Testis (tissue), 2 donors: ENCODE results near the gene SLC7A9.

Experiments used
- POLR2A ChIP-seq: fragments of 450-650 bp; IDR thresholded peaks from one replicate; pipeline ENCODE4 v1.6.1; 2017; ENCODE audit warnings: antibody characterized with exemption, mild to moderate bottlenecking, moderate library complexity
- TF ChIP-seq, protein P1 (sequence below), 3 experiments: fragments of 450-650 bp in 2 of 3; fragments of 200-600 bp in 1 of 3; sonication (generic) in 1 of 3; IDR thresholded peaks; one replicate each; pipeline ENCODE4 v1.5.1; 2016 to 2019; ENCODE audit warnings: antibody characterized with exemption in 3 of 3, mild to moderate bottlenecking in 2 of 3, moderate library complexity in 1 of 3

DNA sequence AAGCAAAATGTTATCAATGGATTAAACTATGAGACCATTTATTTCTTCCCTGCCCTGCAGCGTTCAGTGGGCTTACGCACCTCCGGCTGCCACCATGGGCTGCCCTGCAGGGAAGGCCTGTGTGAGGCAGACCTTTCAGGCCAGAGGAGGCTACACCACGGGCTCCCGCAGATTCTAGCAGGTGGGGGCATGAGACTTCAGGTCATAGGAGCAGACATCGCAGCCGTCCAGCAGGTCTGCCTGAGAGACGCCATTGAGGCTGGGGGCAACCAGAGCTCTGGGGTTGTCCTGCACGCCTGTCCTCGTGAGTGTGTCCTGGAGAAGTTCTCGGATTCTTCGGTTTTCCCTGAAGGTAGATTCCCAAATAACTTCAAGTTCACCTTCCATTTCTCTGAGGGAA is 9.4 kb upstream of the SLC7A9 start:
- TF ChIP-seq, protein P1, sequence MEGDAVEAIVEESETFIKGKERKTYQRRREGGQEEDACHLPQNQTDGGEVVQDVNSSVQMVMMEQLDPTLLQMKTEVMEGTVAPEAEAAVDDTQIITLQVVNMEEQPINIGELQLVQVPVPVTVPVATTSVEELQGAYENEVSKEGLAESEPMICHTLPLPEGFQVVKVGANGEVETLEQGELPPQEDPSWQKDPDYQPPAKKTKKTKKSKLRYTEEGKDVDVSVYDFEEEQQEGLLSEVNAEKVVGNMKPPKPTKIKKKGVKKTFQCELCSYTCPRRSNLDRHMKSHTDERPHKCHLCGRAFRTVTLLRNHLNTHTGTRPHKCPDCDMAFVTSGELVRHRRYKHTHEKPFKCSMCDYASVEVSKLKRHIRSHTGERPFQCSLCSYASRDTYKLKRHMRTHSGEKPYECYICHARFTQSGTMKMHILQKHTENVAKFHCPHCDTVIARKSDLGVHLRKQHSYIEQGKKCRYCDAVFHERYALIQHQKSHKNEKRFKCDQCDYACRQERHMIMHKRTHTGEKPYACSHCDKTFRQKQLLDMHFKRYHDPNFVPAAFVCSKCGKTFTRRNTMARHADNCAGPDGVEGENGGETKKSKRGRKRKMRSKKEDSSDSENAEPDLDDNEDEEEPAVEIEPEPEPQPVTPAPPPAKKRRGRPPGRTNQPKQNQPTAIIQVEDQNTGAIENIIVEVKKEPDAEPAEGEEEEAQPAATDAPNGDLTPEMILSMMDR (IDR thresholded peaks at IDR 0.05), result no peak
- no peak for TF ChIP-seq POLR2A
